Activated T-cell treated with anti-CD3 and anti-CD28 coated beads for 48 hours (primary cell): ENCODE measurements around the gene TNN.
"Not testable (repeated sequence)": the region's sequence is repeated elsewhere in the genome, so short reads cannot be mapped to it uniquely, and the experiment has no call there.

Source experiments
- DNase-seq: peaks from one replicate; pipeline ENCODE4 v3.0.0-alpha.2; 2020; ENCODE audit warnings: low read depth

The TNN gene, protein sequence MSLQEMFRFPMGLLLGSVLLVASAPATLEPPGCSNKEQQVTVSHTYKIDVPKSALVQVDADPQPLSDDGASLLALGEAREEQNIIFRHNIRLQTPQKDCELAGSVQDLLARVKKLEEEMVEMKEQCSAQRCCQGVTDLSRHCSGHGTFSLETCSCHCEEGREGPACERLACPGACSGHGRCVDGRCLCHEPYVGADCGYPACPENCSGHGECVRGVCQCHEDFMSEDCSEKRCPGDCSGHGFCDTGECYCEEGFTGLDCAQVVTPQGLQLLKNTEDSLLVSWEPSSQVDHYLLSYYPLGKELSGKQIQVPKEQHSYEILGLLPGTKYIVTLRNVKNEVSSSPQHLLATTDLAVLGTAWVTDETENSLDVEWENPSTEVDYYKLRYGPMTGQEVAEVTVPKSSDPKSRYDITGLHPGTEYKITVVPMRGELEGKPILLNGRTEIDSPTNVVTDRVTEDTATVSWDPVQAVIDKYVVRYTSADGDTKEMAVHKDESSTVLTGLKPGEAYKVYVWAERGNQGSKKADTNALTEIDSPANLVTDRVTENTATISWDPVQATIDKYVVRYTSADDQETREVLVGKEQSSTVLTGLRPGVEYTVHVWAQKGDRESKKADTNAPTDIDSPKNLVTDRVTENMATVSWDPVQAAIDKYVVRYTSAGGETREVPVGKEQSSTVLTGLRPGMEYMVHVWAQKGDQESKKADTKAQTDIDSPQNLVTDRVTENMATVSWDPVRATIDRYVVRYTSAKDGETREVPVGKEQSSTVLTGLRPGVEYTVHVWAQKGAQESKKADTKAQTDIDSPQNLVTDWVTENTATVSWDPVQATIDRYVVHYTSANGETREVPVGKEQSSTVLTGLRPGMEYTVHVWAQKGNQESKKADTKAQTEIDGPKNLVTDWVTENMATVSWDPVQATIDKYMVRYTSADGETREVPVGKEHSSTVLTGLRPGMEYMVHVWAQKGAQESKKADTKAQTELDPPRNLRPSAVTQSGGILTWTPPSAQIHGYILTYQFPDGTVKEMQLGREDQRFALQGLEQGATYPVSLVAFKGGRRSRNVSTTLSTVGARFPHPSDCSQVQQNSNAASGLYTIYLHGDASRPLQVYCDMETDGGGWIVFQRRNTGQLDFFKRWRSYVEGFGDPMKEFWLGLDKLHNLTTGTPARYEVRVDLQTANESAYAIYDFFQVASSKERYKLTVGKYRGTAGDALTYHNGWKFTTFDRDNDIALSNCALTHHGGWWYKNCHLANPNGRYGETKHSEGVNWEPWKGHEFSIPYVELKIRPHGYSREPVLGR (N-terminal part only)

DNA sequence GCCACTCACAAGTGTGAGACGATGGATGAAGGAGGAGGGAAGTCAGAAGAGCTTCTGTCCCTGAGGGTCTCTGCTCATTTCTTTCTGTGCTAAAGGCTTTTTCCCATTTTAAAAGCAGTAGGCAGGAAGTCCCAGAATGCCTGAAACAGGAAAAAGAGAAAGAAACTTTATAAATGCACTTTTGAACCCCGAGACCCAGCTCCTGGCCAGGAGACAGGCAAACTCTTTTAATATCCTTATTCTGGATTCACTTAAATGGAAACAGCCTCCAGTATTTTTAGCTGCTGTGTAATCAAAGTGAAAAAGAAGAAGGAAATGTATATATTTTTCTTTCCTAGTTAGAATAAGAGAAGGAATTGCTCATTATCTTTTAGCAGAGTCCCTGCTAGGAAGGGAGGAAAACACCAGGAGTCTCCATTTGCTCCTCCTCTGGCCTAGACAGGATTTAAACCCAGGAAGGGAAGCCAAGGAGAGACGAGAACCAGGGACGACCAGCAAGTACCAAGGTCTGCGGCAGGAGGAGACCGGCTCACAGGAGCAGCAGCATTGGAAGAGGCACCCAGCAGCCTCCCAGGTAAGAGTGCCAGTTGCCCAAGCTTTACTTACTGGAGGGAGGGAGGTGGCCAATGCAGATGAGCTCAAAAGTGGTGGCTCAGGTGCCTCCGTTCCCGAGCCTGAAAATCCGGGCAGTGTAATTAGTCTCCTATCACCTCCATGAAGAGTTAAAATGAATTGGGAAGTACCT lies at the start of gene TNN:
TNN (plus strand) TSS at position 472 of the 745 bp plus-strand sequence. CDS start 9,586 bp downstream, outside the sequence.
- DNase-seq, result no peak

DNA sequence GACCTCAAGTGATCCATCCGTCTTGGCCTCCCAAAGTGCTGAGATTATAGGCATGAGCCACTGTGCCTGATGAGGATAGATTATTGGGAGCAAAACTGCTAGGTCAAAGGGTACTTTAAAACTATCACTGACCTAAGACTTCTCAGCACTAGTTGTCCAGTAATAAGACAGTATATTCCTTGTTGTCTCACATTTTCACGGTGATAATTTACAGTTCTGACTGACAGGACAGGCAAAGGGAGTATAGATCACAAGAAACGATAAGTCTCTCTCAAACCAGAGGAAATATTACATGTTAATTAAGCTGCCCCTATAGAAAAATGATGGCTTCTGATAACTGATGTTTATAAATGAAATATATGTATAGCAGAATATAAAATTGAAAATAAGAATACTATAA lies 48.1 kb upstream of the TNN start:
- no peak for DNase-seq

DNA sequence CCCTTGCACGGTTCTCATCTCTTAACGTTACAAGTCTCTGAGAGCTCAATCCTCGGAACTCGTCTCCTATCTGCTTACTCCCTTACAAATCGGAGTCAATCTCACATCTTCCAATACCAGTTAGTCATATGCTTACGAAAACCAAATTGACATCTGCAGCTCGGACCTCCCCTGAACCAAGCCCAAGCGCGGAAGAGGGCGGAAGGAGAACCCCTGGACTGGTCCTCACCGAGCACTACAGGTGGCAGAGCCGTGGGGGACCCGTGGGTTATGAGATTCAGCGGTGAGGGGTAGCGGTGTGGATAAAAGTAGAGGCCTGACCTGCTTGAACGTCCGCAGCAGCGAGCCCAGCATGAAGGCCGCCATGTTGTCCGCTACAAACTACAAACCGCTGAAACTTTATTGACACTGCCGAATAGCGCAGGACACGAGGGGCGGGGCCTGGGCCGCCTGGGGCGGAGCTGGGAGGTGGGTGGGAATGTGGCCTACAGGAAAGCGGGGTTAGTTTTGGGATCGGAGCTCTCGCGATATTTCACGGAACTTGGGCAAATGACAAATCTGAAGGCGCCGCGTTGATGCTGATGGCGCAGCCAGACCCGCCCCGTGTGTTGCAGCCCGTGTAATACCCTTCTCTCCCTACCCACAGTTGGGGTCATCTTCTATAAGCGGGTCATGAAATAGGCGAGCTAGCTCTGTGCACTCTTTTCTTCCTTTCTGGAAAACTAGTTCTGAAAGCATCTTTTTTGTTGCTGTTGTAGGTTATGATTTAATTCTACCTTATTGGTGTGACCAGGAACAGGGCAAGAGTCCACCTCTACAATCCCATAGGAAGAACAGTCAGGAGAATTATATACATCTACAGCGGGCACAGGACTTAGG lies 44.4 kb upstream of the TNN start, which contains the start of gene MRPS14:
MRPS14 (minus strand) TSS at position 383 of the 879 bp plus-strand sequence; CDS start at position 366, 17 bp downstream.
- peak; percentile 98 for DNase-seq

DNA sequence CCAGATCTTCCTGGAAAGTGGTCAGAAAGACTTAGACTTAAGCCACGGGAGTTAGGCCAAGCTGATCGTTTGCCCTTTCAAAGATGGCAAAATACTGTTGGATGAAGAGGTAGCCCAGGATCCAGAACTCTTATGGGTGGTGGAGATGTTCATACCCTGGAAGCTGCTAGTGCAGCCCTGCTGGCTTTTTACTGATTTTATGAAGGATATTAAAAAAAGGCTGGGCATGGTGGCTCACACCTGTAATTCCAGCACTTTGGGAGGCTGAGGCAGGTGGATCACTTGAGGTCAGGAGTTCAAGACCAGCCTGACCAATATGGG lies 43.8 kb upstream of the TNN start:
- DNase-seq, result not testable (repeated sequence)

DNA sequence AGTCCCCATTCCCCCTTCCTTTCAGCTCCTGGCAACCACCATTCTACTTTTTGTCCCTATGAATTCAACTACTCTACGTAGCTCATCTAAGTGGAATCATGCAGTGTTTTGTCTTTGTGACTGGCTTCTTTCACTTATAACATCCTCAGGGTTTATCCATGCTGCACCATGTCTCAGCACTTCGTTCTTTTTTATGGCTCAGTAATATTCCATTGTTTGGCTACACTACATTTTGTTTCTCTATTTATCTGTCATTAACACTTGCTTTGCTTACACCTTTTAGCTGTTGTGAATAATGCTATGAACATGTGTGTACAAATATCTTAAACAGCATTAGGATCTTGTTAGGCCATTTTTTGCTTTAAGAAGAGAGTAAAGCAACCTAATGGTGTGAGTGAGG lies 42.9 kb upstream of the TNN start:
- no peak for DNase-seq

DNA sequence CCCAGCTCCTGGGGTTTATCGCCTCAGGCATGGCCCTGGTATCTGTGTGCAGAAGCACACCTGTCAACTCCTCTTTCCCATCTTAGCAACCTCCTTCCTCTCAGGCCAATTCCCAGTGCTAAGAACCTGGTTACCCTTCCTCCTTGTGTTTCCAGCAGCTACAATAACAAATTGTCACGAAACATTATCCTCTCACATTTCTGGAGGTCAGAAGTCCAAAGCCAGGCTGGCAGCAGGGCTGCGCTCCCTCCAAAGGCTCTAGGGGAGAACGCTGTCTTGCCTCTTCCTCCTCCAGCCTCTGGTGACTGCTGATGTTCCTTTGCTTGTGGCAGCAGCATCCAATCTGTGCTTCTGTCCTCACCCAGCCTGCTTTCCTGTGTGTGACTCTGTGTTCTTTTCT lies 33.7 kb upstream of the TNN start:
- DNase-seq, result no peak

DNA sequence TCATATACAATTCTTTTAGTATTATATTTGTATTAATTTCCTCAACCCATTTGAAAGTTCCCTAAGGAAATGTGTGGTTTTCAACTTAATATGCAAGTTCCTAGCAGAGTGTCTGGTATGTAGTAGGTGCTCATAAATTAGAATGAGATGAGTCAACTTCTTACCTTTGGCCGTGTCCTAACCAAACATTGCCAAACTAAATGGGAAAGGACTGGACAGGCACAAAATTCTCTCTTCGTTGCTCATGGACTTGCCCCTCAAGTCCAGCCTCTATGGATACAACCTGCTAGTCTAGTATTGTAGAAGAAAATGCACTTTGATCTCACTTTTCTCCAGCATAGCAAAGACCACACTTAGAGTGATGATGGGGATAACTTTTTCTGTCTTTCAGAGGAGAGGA lies 32.9 kb upstream of the TNN start:
- no peak for DNase-seq

DNA sequence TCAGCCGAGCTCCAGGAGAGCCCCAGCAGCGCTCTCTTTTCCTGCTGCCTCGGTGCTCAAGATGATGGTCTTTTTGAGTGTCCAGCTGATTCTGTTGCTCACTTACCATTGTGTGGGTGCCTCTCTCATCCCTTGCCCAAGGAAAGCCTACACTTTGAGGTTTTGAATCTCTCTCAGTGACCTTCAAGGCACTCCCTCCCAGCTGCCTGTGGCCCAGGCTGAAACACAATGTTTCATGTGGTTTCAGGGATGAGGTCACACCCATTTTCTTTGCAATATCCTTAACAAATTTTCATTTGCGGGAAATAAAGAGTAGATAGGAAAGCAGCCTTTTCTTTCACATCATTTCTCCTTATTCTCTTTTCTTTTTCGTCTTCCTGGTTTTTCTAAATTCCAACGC lies 31.8 kb upstream of the TNN start:
- DNase-seq, result no peak

DNA sequence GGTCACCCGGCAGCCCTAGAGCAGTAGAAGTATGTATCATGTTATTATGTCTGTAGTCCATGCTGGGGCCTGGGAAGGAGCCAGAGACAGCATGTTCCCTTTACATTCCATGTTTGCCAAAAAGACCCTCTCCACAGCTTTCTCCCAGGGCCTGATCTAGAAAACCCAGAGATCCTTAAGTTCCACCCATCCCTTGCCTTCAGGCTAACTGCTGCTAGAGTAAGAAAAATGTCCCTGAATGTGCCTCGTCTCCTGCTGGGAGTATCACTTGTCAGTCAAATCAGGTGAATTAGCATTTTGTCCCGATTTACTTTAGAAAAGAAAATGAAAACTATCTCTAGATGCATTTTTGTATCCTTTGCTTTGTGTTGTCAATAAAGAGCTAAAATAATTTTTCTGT lies 31.2 kb upstream of the TNN start:
- no peak for DNase-seq

DNA sequence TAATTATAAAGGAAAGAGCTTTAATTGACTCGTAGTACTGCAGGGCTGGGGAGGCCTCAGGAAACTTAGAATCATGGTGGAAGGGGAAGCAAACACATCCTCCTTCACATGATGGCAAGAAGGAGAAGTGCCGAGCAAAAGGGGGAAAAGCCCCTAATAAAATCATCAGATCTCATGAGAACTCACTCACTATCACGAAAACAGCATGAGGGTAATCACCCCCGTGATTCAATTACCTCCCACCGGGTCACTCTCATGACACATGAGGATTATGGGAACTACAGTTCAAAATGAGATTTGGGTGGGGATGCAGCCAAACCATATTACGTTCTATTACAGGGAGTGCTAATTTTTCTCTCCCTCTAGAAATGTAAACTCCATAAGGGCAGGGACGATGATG lies 30.2 kb upstream of the TNN start:
- DNase-seq, result no peak

DNA sequence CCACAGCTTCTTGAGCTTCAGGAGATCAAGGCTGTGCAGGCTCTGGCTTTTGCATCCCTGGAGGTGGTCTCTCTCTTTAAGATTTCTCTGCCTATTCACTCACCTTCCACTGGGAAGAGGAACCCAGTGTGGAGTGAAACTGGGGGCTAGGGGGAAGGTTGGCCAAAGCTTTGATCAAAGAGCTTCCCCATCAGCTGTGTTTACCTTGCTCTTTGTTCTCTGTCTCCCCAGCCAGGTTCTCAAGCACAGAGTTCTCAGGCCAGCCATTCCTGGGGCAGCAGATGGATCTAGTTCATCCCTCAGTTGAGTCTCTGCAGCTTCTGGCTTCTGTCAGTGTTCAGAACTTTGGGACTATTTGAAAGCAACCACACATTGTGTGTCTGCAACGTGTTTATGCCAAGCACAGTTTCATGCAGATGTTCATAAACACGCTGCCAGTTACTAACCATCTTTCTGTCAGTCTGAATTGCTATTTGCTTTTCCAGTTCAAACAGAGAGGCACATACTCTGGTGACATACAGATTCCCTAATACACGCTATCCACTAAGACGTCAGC lies 27.2 kb upstream of the TNN start:
- DNase-seq, result no peak

DNA sequence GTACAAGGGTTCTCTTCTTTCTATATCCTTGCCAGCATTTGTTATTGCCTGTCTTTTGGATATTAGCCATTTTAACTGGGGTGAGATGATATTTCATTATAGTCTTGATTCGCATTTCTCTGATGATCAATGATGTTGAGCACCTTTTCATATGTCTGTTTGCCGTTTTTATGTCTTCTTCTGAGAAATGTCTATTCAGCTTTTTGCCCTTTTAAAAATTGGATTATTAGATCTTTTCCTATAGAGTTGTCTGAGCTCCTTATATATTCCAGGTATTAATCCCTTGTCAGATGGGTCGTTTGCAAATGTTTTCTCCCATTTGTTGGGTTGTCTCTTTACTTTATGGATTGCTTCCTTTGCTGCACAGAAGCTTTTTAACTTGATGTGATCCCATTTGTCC lies 25.0 kb upstream of the TNN start:
- DNase-seq, result no peak

DNA sequence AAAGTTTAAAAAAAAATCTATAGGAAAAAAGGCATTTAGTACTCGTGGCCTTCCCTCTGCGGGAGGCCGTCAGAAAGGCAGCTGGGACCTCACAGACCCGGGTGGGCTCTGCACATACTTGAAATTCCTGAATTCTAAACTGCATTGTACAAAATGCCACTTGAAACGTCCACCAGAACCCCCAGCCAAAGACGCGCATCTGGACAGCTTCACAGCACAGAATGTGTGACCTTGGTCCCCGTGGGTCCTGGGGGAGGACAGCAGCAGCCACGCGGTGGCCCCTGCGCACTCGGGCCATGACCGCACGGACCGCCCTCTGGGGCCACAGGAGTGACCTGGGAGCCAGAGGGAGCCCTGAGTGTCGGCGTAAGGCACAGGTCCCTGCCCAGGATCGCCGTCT lies 23.8 kb upstream of the TNN start:
- no peak for DNase-seq

DNA sequence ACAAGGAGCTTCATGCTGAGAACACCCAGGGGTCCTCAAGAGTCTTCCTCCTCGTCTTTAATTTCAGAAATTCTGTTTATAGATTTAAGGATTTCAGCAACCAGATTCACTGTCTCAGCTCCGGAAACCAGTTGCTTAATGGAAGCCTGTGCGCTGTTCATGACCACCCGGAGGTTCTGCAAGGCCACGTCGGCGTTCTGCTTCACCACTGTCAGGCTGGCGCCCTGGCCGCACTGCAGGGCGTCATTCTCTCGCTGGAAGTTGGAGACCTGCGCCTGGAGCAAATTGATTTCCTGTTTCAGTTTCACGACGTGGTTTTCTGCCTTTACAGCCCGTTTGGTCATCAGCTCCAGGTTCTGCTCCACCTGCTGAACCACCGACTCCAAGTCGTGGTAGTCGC lies 23.0 kb upstream of the TNN start:
- DNase-seq, result not testable (repeated sequence)

DNA sequence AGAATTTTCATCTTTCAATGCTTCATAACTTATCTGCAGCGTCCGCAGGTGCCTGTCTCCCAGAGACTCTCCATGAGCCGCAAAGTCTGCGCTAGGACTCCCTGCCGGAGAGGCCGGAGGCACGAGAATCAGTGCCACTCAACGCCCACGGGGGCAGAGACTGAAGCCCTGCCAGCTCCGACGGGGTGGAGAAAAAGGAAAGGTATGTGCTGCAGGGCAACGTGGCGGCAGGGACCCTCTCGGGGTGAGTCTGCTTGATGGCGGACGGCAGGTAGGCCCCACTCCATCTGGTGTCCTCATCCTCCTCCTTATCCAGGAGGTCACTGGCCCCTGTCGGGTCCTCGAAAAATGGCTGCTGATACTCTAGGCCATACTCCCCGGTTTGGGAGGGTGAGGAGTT lies 22.5 kb upstream of the TNN start:
- no peak for DNase-seq

DNA sequence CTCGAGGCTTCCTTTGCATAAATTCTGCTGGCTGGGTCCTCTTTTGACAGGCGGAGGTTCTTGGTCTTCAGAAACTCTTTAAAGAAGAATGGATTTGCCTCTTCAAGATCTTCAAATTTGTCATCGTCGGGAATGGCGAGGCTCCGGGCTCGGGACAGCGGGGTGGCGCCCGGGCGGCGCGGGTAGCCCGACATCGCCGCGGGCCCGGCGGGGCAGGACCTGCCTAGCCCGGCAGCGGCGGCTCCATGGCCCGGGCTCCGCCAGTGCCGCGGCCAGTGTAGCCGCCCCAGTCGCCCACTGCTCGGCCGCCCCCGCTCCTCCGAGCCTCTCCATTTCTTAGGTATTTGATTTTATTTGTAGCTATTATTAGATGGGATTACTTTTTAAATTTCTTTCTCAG lies 22.1 kb upstream of the TNN start:
- DNase-seq, result no peak

DNA sequence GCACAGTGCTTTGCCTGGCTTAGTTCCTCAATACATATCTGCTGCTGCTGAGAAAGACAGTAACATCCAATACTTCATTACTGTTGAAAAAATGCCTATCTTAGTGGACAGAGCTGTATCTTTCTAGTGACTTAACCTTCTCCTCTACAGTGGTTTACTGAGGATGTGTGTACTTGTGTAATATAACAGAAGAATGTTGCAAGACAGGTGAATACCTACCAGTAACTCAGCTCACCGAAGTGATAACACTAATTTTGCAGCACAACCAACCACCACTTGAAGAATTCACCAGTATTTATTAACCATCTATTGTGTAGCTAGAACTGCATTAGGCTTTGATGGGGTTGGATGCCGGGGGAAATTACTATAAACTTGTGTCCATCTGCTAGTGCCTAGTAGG lies 16.6 kb upstream of the TNN start:
- DNase-seq, result no peak

DNA sequence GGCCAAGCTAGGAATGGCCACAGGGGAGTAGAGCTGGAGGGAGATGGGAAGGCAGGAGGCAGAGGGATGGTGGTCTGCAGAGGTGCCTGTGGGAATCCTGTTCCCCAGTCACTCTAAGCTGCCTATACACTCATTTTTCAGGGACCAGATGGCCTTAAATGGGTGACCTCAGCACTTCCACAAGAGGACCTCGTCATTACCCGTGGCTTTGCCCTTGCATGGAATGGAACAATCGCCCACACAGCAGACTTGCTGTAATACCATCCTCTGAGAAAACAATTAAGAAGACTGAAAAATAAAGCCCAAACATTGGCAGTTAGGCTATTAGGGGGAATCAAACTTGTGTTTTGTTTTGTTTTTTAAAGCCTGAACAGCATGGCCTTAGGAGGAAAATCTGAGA lies 12.9 kb upstream of the TNN start:
- no peak for DNase-seq

DNA sequence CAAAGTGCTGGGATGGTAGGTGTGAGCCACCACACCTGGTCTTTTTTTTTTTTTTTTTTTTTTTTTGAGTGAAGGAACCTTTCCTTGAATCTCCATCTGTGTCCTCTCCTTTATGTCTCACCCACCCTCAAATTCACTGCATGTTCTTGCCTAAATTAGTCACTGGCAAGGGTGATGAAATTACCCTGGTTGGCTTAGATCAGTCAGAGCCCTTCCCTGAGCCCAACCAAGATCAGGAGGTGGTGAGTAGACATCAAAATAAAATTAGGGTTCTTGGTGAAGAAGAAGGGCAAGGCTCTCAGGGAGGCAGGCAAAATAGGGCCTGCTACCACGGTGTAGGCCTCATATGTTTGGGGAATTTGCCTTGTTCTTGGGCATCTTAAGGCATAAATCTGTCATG lies 5.3 kb upstream of the TNN start:
- DNase-seq, result no peak

DNA sequence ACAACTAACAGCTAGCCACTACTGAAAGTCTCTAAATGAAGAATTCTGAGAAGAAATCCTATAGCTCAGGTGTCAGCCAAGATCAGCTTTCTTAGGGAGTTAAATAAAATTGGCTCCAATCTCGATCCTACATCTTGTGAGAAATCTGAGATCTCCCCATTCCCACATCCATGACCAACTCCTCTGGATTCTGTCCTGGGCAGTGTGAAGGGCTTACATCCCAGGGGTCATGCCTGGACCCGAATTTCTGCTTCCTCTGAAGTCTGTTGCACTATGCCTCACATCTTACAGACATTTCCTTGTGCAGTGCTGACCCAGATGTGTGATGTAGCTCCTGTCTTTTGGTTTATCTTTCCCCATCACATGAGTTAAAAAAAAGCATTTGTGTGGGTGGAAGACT lies 4.8 kb upstream of the TNN start:
- DNase-seq, result no peak
